ENCODE measurements around the gene OR5A2.
"Not testable (repeated sequence)": the region's sequence is repeated elsewhere in the genome, so short reads cannot be mapped to it uniquely, and the experiment has no call there.

Gene OR5A2

GRCh38 chr11:59380263-59381059, 45.8 kb downstream of the OR5A2 start:
- DNase-seq (ENCODE audit: low read depth in 2 of 2), result no peak

- not testable (repeated sequence) for DNase-seq (ENCODE audit: low read depth in 2 of 2)
Observed at GRCh38 chr11:59372324-59372723, 53.9 kb downstream of the OR5A2 start.

GRCh38 chr11:59368238-59369022, 57.8 kb downstream of the OR5A2 start:
- no peak for DNase-seq (ENCODE audit: low read depth in 2 of 2)

Measured in stimulated activated CD8-positive, alpha-beta memory T cell treated with anti-CD3 and anti-CD28 coated beads, Interleukin-7, amount 100 ng/mL, for 1 hour (primary cell).